Fibroblast of lung (primary cell): ENCODE data around the gene BAZ1B.

ENCODE experiments used
- EZH2 ChIP-seq: IDR thresholded peaks from 2 replicates; pipeline ENCODE4 v1.5.1; 2012; ENCODE audit warnings: low read length, control low read depth, mild to moderate bottlenecking; ENCODE audit errors: missing control alignments
- TF ChIP-seq, protein P1 (sequence below), 2 donors: IDR thresholded peaks in 1 of 2; conservative IDR thresholded peaks in 1 of 2; 1 replicate in 1 of 2; 2 replicates in 1 of 2; pipeline ENCODE4 v1.5.1; 2011 to 2012; ENCODE audit warnings: low read length in 2 of 2, control low read depth in 1 of 2, inconsistent platforms in 1 of 2, low read depth in 1 of 2, mild to moderate bottlenecking in 1 of 2

DNA sequence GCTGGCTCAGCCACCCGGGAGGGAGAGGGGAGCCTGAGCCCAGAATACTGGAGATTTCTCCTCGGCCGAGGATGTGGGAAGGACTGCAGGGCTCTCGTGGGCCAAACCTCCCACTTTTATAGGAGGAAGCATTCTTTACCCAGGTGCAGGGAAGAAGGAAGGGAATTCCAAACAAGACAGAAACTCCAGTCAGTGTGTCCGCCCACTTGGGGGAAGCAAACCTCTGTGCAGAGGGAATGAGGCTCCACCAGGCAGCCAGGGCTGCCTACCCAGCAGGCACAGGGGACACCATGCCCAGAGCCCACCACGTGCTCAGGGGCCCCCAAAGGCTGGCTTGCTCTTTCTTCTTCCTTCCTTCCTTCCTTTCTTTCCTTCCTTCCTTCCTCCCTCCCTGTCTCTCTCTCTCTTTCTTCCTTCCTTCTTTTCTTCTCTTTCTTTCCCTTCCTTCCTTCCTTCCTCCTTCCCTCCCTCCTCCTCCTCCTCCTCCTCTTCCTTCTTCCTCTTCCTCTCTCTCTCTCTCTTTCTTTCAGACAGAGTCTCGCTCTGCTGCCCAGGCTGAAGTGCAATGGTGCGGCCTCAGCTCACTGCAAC, 103.9 kb downstream of the BAZ1B start:
- TF ChIP-seq, protein P1, sequence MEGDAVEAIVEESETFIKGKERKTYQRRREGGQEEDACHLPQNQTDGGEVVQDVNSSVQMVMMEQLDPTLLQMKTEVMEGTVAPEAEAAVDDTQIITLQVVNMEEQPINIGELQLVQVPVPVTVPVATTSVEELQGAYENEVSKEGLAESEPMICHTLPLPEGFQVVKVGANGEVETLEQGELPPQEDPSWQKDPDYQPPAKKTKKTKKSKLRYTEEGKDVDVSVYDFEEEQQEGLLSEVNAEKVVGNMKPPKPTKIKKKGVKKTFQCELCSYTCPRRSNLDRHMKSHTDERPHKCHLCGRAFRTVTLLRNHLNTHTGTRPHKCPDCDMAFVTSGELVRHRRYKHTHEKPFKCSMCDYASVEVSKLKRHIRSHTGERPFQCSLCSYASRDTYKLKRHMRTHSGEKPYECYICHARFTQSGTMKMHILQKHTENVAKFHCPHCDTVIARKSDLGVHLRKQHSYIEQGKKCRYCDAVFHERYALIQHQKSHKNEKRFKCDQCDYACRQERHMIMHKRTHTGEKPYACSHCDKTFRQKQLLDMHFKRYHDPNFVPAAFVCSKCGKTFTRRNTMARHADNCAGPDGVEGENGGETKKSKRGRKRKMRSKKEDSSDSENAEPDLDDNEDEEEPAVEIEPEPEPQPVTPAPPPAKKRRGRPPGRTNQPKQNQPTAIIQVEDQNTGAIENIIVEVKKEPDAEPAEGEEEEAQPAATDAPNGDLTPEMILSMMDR (conservative IDR thresholded peaks at IDR 0.05 in 1 of 2, IDR thresholded peaks at IDR 0.05 in 1 of 2; ENCODE audit: low read depth in 1 of 2, low read length in 2 of 2), result no peak
- TF ChIP-seq EZH2, result no peak
